Astrocyte of the hippocampus (primary cell): Measurements from ENCODE around the gene PTCH2.

Source experiments
- DNase-seq: peaks from one replicate; pipeline ENCODE4 v3.0.0; 2011; ENCODE audit warnings: low read depth, low spot score

Gene PTCH2

DNA sequence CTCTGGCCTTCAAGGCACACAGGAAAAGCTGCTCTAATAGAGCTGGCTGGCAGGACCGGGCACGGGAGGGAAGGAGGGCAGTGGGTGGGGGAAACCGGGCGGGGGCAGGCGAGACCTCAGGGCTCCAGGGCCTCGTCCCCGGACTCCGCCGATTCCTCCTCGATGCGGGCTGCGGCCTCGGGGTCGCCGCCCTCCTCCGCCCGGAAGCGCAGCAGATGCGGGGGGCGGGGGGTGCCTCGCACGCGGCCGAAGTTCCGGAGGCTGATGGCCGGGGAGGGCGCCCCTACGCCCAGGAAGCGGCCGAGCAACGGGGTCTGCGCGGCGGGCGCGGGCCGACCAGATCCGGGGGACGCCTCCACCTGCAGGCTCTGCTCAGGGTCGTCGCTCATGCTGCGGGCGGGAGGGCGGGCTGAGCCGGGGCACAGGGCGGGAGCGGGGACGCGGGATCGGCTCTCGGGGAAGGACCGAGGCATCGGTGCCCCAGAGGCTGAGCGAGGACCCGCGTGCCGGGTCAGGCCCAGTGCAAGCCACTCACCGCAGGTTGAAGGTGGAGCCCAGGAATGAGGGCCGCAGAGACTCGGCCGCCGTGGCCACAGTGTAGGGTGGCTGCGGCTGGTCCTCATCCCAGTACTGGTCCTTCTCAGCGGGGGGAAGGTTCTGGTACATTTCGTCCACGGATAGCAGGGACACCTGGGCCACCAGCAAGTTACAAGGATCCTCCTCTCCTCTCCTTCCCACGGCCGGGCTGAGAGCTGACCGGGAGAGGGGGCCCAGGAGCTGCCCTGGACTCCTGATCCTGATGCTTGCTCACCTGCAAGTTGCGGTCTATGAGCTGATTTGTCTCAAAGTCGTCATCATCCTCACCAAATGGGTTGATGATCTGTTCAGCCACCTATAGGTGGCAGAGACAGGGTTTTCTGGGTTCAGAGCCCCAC is 58.7 kb downstream of the PTCH2 start:
- DNase-seq: peak; percentile 45

DNA sequence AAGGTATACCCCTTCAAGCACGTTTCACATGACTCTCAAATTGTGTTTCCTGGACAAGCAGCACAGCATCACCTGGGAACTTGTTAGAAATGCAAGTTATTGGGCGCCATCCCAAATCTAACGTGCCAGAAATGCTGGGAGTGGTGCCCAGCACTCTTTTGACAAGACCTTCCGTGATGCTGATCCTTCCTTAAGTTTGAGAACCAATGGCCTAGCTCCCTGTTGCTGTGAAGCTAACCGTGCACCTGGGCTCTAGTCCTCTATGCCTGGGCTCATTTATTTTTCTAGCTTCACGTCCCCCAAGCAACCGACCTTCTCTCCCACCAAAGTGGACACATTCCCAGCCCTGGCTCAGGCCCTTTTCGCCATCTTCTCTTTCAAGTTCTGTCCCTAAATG is 59.4 kb downstream of the PTCH2 start:
- peak; percentile 63 for DNase-seq

DNA sequence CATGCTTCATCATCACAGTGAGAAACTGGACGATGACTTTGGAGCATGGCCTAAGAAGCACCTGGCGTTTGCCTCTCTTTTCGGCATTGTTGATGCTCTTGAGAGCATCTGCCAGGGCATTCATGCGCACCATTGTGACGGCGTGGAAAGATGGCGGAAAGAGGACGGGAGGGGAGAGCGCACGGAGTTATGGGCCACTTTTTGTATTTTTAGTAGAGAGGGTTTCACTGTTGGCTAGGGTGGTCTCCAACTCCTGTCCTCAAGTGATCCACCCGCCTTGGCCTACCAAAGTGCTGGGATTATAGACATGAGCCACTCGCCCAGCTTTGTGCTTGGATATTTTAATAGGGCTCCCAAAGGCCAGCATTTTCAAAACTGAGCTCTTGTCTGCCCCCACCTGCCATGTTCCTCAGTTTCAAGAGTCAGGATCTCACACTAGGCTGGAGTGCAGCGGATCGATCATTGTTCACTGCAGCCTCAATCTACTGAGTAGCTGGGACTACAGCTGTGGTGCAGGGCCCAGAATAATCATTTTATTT is 62.4 kb downstream of the PTCH2 start:
- no peak for DNase-seq

DNA sequence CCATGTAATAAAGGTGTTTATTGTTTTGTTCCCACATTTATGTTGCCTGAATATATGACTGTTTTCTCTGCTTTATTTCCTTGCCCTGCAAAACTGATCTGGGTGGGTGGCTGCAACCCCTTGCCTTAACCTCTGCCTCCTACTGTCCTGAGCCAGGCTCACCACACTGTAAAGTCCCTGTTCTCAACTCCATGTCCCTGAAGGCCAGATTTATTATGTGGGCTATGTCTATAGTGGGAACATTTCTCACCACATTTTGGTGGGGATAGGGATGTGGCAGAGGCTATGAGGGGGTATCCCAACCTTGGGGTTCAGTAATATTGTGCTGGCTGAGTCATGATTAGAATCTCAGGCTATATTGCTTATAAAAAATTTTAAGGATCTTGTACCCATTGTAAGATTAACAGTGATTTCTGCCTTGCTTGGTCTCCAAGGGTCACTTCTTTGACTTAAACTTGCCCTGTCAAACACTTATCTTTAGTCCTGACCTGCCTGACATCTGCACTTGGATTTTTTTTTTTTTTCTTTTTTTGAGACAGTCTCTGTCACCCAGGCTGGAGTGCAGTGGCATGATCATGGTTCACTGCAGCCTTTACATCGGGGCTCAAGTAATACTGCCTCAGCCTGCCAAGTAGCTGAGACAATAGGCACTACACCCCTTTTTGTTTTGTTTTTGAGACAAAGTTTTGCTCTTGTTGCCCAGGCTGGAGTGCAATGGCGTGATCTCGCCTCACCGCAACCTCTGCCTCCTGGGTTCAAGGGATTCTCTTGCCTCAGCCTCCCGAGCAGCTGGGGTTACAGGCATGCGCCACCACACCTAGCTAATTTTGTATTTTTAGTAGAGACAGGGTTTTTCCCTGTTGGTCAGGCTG is 64.1 kb downstream of the PTCH2 start:
- no peak for DNase-seq

DNA sequence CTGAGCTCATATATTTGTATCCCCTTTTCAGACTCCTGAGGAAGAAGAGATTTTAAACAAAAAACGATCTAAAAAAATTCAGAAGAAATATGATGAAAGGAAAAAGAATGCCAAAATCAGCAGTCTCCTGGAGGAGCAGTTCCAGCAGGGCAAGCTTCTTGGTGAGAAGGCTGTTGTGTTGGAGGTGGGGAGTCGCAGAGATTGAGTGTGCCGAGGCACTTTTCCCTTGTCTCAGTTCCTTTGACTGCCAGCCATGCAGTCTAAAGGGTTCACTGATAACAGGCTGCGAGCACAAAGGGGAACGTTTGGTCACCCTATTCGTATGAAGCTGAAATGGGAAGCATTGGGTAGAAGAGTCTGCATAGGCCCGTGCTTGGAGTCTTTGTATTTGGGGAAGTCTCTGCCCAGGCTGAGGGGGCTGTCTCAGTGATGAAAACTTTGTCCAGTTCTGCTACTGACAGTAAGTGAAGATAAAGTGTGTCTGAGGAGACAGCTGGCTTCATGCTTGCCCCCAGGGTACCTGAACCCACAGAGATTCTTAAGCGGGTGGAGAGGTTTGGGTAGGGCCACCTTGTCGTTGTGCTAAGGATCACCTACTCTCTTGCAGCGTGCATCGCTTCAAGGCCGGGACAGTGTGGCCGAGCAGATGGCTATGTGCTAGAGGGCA is 65.0 kb downstream of the PTCH2 start:
- no peak for DNase-seq

DNA sequence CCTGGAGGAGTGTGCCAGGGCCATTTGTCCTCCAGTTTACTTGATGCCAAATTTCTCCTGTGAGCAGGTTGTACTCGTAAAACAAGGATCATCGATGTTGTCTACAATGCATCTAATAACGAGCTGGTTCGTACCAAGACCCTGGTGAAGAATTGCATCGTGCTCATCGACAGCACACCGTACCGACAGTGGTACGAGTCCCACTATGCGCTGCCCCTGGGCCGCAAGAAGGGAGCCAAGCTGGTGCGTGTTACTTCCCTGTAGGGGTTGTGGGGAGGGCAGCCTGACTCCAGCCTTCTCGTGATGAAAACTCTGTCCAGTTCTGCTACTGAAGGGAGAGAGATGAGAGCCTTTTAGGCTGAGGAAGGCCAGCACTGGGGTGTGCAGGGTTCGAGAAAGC is 65.5 kb downstream of the PTCH2 start:
- no peak for DNase-seq

DNA sequence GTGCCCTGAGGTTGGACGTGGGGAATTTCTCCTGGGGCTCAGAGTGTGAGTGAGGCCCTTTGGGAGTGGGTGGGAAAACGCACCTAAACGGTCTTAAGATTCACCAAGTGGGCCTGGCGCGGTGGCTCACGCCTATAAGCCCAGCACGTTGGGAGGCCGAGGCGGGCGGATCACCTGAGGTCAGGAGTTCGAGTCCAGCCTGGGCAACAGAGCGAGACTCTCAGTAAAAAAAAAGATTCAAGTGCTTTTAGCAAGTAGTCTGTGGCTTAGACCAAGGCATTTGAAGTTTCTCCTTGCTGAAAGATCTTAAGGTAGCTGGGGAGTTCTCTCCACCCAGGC is 66.4 kb downstream of the PTCH2 start:
- DNase-seq: no peak

DNA sequence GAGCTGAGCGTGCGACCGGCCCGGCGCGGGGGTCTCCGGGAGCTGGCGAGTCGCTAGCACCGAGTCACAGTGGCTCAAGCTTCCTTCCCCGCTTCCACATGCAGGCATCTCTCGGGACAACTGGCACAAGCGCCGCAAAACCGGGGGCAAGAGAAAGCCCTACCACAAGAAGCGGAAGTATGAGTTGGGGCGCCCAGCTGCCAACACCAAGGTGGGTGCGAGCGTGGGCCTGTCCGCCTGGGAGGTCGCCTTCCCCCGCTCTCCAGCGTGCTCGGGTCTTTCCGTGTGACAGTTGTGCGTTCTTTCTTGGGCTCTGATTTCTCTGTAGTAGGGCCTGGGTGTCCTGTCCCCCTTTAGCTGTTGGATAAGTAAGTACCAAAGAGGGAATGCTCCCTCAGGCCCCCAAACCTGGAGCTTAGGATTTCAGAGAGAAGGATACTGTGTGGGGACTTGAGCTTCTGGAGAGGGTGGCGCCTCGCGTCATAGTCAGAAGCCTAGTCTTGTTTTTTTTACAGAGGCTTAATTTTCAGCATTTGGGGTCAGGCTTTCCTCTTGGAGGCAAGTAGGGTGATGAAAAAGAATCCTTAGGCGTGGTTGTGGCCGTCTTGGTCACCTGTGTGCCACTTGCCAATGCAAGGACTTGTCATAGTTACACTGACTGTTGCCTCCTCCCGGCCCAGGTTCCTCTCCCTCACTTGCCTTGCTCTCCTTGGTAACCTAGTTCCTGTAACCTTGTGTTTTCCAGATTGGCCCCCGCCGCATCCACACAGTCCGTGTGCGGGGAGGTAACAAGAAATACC is 66.9 kb downstream of the PTCH2 start:
- peak; percentile 47 for DNase-seq

DNA sequence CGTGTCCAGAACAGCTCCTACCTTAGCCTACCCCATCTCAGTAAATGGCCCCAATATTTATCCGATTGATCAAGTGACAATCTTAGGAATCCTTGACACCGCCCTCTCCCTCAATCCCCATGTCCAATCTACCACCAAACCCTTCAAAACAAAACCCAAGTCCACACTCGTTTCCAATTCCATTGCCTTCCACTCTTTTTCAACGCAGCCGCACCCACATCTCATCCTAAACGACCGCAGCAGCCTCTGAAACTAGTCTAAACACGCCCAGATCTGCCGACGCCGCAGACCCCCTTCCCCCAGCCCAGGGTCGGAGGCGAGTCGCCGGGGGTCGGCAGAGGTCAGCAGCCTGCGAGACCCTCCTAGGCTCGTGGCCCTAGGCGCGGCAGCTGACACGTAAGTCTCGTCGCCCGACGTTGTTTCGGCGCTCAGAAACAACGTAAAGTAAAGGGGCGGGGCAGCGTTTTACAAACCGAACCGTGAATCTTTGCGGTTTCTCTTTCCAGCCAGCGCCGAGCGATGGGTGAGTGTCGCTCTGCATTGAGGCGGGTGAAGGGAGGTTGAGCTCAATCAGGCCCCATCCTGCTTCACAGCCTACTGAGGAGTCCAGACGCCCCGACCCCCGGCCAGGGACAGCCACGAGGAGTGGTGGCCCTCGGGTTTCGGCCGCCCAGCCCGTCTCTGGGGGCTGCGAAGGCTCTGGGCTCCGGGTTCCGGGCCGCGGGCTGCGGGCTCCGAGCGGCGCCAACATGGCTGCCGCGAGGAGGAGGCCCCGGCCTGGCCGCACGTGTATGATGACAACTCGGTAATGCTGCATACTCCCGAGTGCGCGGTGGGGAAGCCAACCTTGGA is 67.7 kb downstream of the PTCH2 start, which contains the start of gene RPS8:
RPS8 (plus strand) TSS at position 463 of the 852 bp plus-strand sequence; CDS start at position 520, 57 bp downstream.
- DNase-seq: peak; percentile 97
